GM18951 (cell line): ENCODE data around the gene SPACA7.

Experiments used
- POLR2A ChIP-seq: IDR thresholded peaks from 4 replicates; pipeline ENCODE4 v1.6.1; 2011; ENCODE audit warnings: mild to moderate bottlenecking; ENCODE audit not compliant: insufficient read length, insufficient read depth; ENCODE audit errors: extremely low read depth
- in situ Hi-C: fragments of 300-500 bp; cut with MboI; formaldehyde crosslinking; loops from one replicate; pipeline ENCODE4 v1.12.0; 2022; ENCODE audit warnings: low sequenced_read_pairs, mixed read lengths, inconsistent platforms; ENCODE audit not compliant: unreplicated experiment

SPACA7 gene, protein sequence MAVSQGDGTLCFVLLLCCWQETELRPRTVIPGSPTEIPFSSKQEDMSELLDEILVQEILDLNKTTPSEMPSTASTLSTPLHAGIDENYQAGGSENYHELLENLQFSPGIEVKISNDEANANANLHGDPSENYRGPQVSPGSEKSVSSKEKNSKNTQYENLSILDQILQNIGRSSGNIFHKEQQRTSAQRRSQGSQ

DNA sequence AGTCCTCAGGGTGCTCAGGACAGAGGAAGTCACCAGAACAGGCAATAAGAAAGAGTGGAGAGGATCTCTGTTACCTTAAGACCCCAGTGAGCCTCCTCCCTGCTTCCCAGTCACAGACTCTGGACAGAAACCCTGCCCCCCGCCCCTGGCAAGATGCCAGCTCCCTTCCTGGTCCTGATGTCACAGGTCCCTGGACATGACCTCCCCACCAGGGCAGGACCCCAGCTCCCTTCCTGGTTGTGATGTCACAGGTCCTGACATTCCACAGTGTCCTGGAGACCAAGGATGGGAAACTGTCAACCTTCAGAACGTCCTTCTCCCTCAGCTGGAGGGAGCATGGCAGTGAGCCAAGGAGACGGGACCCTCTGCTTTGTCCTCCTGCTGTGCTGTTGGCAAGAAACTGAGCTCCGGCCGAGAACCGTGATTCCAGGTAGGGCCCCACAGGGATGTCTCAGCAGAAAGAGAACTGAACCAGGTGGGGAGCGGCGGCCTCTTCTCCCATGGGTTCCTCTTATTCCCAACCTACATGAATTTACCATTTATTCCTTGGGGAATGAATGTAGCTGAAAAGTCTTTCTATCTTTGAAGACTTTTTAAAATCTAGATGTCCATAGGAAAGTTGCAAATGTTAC is at the start of gene SPACA7:
SPACA7 (plus strand) TSS at position 306 of the 632 bp plus-strand sequence; CDS start at position 337, 31 bp downstream.
- in situ Hi-C loops: no loop called here
- TF ChIP-seq POLR2A: no peak

DNA sequence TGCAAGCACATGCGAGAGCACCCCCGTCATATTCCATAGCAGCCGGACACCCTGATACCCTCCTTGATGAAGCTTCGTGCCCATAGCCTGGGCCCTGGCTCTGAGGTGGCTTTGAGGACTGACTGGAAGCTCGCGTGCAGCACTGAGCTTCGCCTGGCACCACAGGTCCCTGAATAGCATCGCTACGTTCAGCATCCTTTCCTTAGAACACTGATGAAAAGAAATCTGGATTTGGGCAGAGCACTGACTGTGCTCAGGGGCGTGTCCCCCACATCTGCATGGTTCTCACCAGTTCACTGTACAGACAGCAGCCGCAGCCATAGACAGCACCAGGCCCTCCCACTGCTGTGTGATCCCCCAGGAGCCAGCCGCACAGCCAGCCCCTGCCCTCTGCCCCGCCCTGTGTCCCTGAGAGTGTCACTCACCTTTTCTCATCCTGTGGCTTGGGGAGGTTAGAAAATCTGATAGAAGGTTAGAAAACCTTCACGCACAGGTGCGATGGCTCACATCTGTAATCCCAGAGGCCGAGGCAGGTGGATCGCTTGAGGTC is 49.3 kb upstream of the SPACA7 start:
- no peak for TF ChIP-seq POLR2A
- in situ Hi-C loops: no loop called here

DNA sequence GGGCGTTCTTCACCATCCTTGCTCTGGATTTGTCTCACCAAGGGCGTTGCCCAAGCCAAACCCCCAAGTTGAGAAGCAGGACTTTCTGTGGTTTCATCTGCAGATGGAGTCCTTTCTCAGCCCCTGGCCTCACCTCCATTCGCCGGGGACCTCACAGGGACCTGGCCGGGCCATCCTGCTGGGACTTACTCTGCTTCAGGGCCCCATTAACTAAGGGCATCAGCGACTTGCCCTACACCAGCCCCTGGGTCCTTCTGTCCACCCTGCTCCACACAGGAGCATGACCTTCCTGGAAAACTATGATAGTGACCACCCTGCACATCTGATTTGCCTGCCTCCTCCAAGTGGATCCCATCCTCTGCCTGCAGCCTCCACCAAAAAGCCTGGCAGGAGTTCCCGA is 47.2 kb upstream of the SPACA7 start:
- in situ Hi-C loops: no loop called here
- no peak for TF ChIP-seq POLR2A

GRCh38 chr13:112329376-112329775 is 46.8 kb upstream of the SPACA7 start:
- in situ Hi-C loops: no loop called here
- no peak for TF ChIP-seq POLR2A

- in situ Hi-C loops: no loop called here
- no peak for TF ChIP-seq POLR2A
Observed at GRCh38 chr13:112330066-112330465, 46.1 kb upstream of the SPACA7 start.

DNA sequence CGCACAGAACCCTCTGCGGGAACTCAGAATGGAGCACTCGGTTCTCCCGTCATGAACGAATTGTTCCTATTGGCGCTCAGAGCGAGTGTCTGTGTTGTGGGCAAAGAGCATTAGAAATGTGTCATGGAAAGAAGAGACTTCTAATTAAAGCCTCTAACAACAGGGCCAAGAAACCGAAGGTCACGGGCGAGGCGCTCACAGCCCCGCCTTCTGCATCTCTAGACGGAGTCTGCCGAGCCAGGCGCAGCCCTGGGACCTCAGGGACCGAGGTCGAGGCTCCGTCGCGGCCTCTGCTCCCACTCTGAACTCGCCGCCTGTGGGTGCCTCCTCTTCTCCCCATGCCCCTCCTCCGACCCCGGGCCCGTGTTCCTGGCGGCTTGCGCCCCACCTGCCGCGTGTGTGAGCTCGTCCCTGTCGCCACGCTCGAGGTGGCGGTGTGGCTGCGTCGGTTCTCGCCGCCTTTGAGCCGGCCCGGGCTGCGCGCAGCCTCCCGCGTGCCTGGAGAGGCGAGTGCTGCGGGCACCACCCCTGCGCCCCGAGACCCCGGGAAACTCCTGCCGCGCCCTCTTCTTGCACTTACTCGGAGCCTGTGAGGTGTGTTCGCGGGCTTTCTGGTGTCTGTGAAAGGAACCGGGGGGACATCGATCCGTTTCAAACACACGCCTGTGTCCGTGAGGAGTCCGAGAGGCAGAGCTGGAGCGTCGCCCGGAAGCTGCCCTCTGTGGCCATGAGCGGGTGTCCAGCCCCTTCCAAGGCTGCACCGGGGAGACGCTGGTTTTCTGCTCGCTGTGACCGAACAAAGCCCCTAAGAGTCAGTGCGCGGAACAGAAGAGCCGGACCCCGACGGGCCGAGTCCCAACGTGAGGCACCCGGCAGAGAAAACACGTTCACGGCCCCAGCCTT is 45.4 kb upstream of the SPACA7 start:
- no peak for TF ChIP-seq POLR2A
- in situ Hi-C loops: no loop called here

DNA sequence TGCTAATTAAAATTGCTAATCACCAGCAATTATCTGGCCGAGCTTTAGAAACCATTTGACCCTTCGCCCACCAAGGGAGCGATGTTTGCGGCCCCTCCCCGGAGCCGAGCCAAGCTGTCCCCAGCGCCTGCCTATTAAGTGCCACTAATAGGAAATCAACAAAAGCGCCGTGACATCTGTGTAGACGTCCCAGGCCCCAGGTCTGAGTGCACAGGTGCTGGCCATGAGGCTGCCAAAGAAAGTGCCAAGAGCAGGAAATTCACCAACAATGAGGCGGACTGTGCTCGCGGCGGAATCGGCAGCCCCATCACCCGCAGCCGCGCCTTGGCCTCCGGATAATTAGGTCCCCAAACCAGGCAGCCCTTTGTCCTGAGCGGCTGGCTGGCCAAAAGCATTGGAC is 44.5 kb upstream of the SPACA7 start:
- in situ Hi-C loops: no loop called here

GRCh38 chr13:112332727-112333126 is 43.4 kb upstream of the SPACA7 start:
- TF ChIP-seq POLR2A: no peak
- in situ Hi-C loops: no loop called here

More for the DNA sequence above, 44.5 kb upstream of the SPACA7 start:
- TF ChIP-seq POLR2A: no peak

DNA sequence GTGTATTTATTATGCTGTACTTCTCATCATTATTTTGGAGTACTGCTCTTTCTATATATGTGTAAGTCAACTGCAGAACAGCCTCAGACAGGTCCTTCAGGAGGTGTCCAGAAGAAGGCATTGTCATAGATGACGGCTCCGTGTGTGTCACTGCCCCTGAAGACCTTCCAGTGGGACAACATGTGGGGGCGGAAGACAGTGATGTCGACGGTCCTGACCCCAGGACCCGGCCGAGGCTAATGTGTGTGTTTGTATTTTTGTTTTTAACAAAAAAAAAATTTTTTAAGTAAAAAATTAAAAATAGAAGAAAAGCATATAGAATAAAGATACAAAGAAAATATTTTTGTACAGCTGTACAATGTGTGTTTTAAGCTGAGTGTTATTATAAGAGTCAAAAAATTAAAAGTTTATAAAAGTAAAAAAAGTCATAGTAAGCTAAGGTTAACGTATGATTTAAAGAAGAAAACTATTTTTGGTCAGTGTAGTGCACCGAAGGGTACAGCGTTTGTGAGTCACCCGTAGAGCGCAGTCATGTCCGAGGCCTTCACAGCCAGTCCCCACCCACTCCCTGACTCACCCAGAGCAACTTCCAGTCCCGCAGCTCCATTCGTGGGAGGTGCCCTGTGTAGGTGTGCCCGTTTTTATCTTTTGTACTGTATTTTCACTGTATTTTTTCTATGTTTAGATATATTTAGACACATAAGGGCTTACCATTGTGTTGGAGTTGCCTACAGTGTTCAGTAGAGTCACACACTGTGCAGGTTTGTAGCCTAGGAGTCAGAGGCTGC is 42.2 kb upstream of the SPACA7 start:
- in situ Hi-C loops: no loop called here
- no peak for TF ChIP-seq POLR2A

DNA sequence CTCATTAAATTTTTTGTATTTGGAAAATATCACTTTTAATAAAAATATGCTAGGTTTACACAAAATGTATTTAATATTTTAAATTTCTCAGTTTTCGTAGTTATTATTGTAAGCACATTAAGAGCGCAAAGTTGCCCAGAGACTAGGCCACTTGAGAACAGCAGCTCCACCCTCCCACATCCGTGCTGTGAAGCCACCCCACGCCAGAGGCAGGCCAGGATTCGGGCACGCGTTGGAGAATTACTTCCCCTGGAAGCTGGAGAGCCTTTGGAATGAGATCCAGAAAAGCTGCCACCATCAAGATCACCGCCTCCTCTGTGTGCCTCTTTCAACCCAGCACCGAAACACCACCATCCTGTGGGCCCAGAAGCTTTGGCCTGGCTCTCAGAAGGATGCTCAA is 41.0 kb upstream of the SPACA7 start:
- in situ Hi-C loops: no loop called here
- no peak for TF ChIP-seq POLR2A

DNA sequence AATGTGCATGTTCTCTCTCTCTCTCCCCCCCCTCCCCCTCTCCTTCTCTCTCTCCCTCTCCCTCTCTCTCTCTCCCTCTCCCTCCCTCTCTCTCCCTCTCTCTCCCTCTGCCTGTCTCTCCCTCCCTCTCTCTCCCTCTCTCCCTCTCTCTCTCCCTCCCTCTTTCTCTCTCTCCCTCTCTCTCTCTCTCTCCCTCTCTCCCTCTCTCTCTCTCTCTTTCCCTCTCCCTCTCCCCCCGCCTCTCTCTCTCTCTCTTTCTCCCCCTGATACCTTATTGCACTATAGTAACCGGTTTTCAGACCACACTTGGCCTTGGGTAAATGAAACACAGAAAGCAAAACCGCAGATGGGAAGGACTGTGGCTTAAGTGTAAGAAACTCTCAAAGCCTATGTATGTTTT is 34.7 kb upstream of the SPACA7 start:
- no peak for TF ChIP-seq POLR2A
- in situ Hi-C loops: no loop called here

DNA sequence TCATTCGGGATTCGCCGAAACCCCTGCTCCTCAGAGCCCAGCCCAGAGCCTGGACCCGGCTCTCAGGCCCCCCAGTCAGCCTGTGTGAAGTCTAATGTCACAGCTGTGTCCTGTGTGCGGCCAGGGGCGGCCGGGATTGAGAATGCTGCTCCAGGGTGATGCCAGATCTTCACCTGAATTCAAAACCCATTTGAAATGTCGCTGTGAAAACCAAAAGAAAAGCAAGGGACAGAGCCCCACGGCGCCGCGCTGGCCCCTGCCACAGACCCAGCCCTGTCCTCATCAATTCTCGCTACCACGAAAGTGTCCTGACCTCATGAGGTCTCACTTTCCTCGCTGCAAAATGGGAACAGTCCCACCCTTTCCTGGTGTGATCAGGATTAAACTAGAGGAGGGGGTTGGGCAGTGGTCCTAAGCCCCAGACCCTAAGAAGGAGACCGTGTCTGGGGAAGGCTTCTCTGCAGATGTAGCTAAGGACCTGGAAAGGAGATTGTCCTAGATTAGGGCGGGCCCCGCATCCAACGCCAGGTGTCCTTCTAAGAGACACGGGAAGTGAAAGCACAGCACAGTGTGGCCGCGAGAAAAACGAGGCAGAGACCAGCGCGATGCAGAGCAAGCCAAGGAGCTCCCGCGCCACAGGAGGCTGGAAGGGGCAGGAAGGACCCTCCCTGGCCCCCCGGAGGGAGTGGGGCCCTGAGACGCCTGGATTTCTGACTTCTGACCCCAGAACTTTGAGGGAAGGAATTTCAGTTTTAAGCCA is 34.0 kb upstream of the SPACA7 start:
- no peak for TF ChIP-seq POLR2A
- in situ Hi-C loops: no loop called here

- in situ Hi-C loops: no loop called here
- TF ChIP-seq POLR2A: no peak
Observed at GRCh38 chr13:112342841-112343361, 33.3 kb upstream of the SPACA7 start.
